Panc1 (cell line): ENCODE measurements around the gene SSBP4. TPM values are rescaled to one million over a fixed set of nuclear protein-coding genes. Genes with fewer than 3 reads are reported as not detected.

ENCODE experiments used
- ATAC-seq: fragments of 200-7000 bp; cut with Tn5 transposase; 2 replicates; pipeline ENCODE4 v1.9.1; 2020; ENCODE audit warnings: mild to moderate bottlenecking, moderate library complexity
- BruUV-seq: library from RNA; stranded (reverse); fragments of 400-500 nt; replicated peaks from 2 replicates; lab custom pipeline; 2021; lab: Mats Ljungman, UMichigan
- CTCF ChIA-PET: fragments of 300-600 bp; sonication (Branson Sonifier 250); formaldehyde crosslinking; loops from one replicate; lab custom pipeline; 2022; ENCODE audit warnings: antibody characterized with exemption; lab: Charles Lee
- POLR2A ChIA-PET: fragments of 300-600 bp; sonication (Branson Sonifier 250); formaldehyde crosslinking; loops from one replicate; lab custom pipeline; 2022; ENCODE audit warnings: antibody characterized with exemption; lab: Charles Lee
- DNase-seq: peaks from one replicate; pipeline ENCODE4 v3.0.0-alpha.2; 2010; ENCODE audit warnings: low read depth, low spot score
- H3K27ac ChIP-seq: 2 replicates; pipeline ENCODE4 v1.5.1; 2011; ENCODE audit warnings: mild to moderate bottlenecking, low read length, inconsistent platforms
- H3K27me3 ChIP-seq: fragments of 200-500 bp; sonication (Bioruptor generic); 2 replicates; pipeline ENCODE4 v1.6.0; 2014; ENCODE audit warnings: low read length, inconsistent platforms; ENCODE audit not compliant: control insufficient read depth, insufficient read depth
- H3K36me3 ChIP-seq: fragments of 200-500 bp; sonication (Bioruptor generic); 2 replicates; pipeline ENCODE4 v1.5.1; 2014; ENCODE audit warnings: inconsistent platforms, mild to moderate bottlenecking, low read length, moderate library complexity; ENCODE audit not compliant: control insufficient read depth, insufficient read depth
- H3K4me1 ChIP-seq: 2 replicates; pipeline ENCODE4 v1.5.1; 2011; ENCODE audit warnings: inconsistent platforms, mild to moderate bottlenecking, low read length, moderate library complexity; ENCODE audit not compliant: control insufficient read depth, insufficient read depth
- H3K4me3 ChIP-seq, 2 experiments: 2 replicates each; pipeline ENCODE4 v1.5.1; 2011 to 2012; ENCODE audit warnings: low read depth in 2 of 2, low read length in 2 of 2, mild to moderate bottlenecking in 2 of 2, inconsistent platforms in 1 of 2, moderate library complexity in 1 of 2
- H3K9me3 ChIP-seq: fragments of 200-500 bp; sonication (Bioruptor generic); 2 replicates; pipeline ENCODE4 v1.5.1; 2014; ENCODE audit warnings: low read depth, mild to moderate bottlenecking, inconsistent platforms, low read length, moderate library complexity; ENCODE audit not compliant: control insufficient read depth, insufficient read depth
- CTCF ChIP-seq: fragments of 450-650 bp; IDR thresholded peaks from 2 replicates; pipeline ENCODE4 v1.5.1; 2017; ENCODE audit warnings: mild to moderate bottlenecking
- POLR2AphosphoS5 ChIP-seq: IDR thresholded peaks from 2 replicates; pipeline ENCODE4 v1.6.1; 2012; ENCODE audit warnings: mild to moderate bottlenecking, low read depth, low read length, moderate library complexity
- SIN3A ChIP-seq: IDR thresholded peaks from 2 replicates; pipeline ENCODE4 v1.6.1; 2012; ENCODE audit warnings: low read depth, mild to moderate bottlenecking, low read length, moderate library complexity, borderline replicate concordance; ENCODE audit not compliant: insufficient read depth
- TCF7L2 ChIP-seq: IDR thresholded peaks from 2 replicates; pipeline ENCODE4 v1.6.1; 2011; ENCODE audit warnings: mild to moderate bottlenecking, low read depth, low read length, inconsistent platforms
- in situ Hi-C: cut with HindIII; loops from 2 replicates; pipeline ENCODE4 v1.10.0; 2016; ENCODE audit warnings: low sequenced_read_pairs, low pct_unique_long_range_greater_than_20kb
- intact Hi-C: fragments of 100-400 bp; cut with micrococcal nuclease; formaldehyde crosslinking; loops from one replicate; pipeline ENCODE4 v1.10.0; 2022; ENCODE audit not compliant: unreplicated experiment
- total RNA-seq: library from RNA; stranded (reverse); gene quantifications from one replicate; pipeline ENCODE4 v1.2.1, GENCODE V29; 2021; ENCODE audit not compliant: unreplicated experiment
- TF ChIP-seq, protein P1 (sequence below), 2 experiments: IDR thresholded peaks; 2 replicates each; pipeline ENCODE4 v1.6.1; 2011 to 2012; ENCODE audit warnings: low read depth in 2 of 2, control low read depth in 1 of 2, low read length in 1 of 2, mild to moderate bottlenecking in 1 of 2, moderate library complexity in 1 of 2; ENCODE audit not compliant: insufficient read depth in 1 of 2

The SSBP4 gene
- total RNA-seq, 1 experiment from 2014 or later: 128 TPM

- intact Hi-C loops: no loop called here
- DNase-seq: no peak
- BruUV-seq: no TSS peak
- Histone ChIP-seq H3K36me3 (no peaks in the 10 kb centered on the region), H3K4me1 (peaks cover 31% of the 10 kb centered on the region), H3K27ac (peak overlapping the region; percentile 88; the same call in 1 of the 2 replicates), H3K9me3 (no peaks in the 10 kb centered on the region), H3K27me3 (no peaks in the 10 kb centered on the region), H3K4me3 (no peak overlapping the region)
- in situ Hi-C loops: no loop called here
- ChIA-PET POLR2A (interaction anchor here (0.6 kb wide), 3 partner anchors 12 to 709 kb away, joined by 3 to 12 read pairs (median 8); no protein-coding TSS in a partner anchor), CTCF (no interaction called here)
- ATAC-seq: peak; percentile 2; the same call in 1 of the 2 replicates
- no peak for TF ChIP-seq CTCF
- TF ChIP-seq POLR2AphosphoS5: no peak; the same call in 1 of the 2 replicates
- no peak for TF ChIP-seq SIN3A
- TF ChIP-seq, protein P1, sequence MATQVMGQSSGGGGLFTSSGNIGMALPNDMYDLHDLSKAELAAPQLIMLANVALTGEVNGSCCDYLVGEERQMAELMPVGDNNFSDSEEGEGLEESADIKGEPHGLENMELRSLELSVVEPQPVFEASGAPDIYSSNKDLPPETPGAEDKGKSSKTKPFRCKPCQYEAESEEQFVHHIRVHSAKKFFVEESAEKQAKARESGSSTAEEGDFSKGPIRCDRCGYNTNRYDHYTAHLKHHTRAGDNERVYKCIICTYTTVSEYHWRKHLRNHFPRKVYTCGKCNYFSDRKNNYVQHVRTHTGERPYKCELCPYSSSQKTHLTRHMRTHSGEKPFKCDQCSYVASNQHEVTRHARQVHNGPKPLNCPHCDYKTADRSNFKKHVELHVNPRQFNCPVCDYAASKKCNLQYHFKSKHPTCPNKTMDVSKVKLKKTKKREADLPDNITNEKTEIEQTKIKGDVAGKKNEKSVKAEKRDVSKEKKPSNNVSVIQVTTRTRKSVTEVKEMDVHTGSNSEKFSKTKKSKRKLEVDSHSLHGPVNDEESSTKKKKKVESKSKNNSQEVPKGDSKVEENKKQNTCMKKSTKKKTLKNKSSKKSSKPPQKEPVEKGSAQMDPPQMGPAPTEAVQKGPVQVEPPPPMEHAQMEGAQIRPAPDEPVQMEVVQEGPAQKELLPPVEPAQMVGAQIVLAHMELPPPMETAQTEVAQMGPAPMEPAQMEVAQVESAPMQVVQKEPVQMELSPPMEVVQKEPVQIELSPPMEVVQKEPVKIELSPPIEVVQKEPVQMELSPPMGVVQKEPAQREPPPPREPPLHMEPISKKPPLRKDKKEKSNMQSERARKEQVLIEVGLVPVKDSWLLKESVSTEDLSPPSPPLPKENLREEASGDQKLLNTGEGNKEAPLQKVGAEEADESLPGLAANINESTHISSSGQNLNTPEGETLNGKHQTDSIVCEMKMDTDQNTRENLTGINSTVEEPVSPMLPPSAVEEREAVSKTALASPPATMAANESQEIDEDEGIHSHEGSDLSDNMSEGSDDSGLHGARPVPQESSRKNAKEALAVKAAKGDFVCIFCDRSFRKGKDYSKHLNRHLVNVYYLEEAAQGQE (IDR thresholded peaks at IDR 0.05; ENCODE audit: insufficient read depth in 1 of 2, low read depth in 2 of 2, low read length in 1 of 2): no peak
- TF ChIP-seq TCF7L2: no peak
These were observed 22.0 kb downstream of the SSBP4 start for GRCh38 chr19:18440936-18441803.

DNA sequence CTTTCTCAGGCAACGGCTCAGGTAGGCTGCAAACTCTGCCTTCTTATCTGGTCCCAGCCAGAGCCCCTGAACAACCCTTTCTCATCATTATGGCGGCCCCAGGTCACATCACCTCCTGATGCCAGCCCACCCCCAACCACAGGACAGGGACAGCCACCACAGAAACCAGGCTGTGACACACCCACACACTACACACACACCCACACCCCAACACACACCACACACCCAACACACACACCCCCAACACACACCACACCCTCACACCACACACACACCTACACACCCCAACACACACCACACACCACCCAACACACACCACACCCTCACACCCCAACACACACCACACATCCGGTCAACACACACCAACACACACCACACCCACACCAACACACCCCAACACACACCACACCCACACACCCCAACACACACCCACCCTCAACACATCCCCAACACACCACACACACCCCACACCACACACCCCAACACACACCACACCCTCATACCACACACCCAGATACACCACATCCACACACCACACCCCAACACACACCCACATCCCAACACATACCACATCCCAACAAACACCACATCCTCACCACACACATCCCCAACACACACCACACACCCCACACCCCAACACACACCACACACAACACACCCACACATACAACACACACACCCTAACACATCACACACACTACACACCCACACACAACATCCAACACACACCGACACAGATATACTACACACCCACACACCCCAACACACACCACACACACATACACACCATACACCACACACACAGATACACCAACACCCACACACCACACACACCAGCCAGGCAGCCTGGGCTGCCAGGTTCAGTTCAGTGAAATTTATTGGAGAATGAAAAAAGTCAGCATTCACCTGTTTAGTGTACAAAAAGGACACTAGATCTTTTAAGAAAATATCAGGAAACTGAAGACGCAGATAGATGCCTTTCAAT, 22.9 kb downstream of the SSBP4 start:
- no peak for ATAC-seq

More for the DNA sequence above, 22.9 kb downstream of the SSBP4 start:
- BruUV-seq: no TSS peak
- intact Hi-C loops (no loop called here), in situ Hi-C loops (no loop called here)
- no peaks in the 10 kb centered on the region for H3K36me3 ChIP-seq
- CTCF ChIA-PET: no interaction called here
- POLR2A ChIA-PET: no interaction called here
- no peaks in the 10 kb centered on the region for H3K9me3 ChIP-seq
- TF ChIP-seq, protein P1 (IDR thresholded peaks at IDR 0.05; ENCODE audit: insufficient read depth in 1 of 2, low read depth in 2 of 2, low read length in 1 of 2): no peak
- TF ChIP-seq SIN3A: no peak
- TF ChIP-seq TCF7L2: no peak
- no peak for TF ChIP-seq POLR2AphosphoS5
- TF ChIP-seq CTCF: no peak
- no peak for DNase-seq
- H3K27ac ChIP-seq: no peak overlapping the region; the same call in 1 of the 2 replicates
- no peaks in the 10 kb centered on the region for H3K27me3 ChIP-seq
- no peak overlapping the region for H3K4me3 ChIP-seq
- H3K4me1 ChIP-seq: peaks cover 31% of the 10 kb centered on the region
